ENCODE measurements around the gene ATXN1.

- TF ChIP-seq POLR2A (IDR thresholded peaks at IDR 0.05), result no peak
- no peak for TF ChIP-seq CTCF (IDR thresholded peaks at IDR 0.05)
Observed at GRCh38 chr6:16274483-16274882, 486.8 kb downstream of the ATXN1 start.

Measured in testis (tissue), 2 donors.